M059J (cell line): ENCODE results near the gene SAYSD1. TPM values are rescaled to one million over a fixed set of nuclear protein-coding genes. Genes with fewer than 3 reads are reported as not detected.

Source experiments
- DNase-seq: peaks from one replicate; pipeline ENCODE4 v3.0.0-alpha.2; 2012; ENCODE audit warnings: low read depth
- total RNA-seq: library from RNA; depleted of rRNA; stranded (reverse); fragments of >200 nt; shearing (Covaris generic); gene quantifications from 2 replicates; pipeline ENCODE4 v1.2.3, GENCODE V29; 2014

The SAYSD1 gene
- total RNA-seq, 1 experiment from 2014 or later, result 24.2 TPM

DNA sequence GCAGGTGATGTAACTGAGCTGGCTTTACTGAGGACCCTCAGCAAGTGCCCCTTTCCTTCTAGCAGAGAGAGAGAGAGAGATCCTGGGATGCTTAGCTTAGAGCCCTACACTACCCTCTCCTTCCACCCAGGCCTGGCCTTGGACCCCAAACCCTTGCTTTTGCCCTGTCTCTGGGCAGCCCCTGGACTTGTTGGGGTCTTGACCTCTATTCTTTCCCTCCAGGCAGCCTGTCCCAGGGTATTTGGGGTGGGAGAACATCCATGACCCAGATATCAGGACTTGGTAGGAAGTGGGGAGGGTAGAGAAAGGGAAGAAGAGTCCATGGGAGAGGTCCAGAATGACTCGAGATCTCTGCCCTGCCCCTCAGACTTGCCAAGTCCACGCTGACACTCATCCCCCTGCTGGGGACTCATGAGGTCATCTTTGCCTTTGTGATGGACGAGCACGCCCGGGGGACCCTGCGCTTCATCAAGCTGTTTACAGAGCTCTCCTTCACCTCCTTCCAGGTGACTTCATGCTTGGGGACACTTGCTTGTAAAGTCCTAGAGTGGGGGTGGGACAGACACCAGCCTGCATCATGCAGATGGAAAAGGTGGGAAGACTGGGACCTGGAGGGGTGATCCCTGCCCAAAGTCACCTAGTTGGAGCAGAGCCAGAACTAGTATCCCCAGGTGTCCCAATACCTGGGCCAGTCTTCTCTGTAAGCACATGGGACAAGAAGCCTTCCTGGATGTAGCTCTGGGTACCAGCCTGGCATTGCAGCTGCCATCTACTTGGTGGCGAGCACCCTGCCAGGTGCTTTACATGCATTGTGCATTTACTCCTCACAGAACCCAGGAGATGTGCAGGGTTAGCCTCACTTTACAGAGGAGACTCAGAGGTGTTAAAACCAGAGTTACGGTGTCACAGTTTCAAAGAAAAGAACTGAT, 35.5 kb downstream of the SAYSD1 start:
- DNase-seq, result no peak

DNA sequence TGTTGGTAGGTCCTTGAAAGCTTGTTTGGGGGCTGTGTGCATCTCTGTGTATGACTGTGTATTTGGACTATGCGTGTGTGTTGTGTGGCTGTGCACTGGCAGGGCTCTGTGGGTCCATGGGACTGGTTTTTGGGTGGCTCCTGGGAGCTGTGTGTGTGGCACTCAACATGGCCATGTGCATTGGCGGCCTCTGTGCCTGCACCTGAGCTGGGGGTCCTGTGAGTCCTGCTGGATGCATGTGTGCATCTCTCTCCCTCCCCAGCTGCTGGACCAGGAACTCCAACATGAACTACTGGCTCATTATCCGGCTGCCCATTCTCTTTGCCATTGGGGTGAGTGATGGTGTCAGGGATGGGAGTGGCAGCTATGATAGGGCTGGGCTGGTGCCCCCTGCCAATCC, 36.3 kb downstream of the SAYSD1 start:
- no peak for DNase-seq

DNA sequence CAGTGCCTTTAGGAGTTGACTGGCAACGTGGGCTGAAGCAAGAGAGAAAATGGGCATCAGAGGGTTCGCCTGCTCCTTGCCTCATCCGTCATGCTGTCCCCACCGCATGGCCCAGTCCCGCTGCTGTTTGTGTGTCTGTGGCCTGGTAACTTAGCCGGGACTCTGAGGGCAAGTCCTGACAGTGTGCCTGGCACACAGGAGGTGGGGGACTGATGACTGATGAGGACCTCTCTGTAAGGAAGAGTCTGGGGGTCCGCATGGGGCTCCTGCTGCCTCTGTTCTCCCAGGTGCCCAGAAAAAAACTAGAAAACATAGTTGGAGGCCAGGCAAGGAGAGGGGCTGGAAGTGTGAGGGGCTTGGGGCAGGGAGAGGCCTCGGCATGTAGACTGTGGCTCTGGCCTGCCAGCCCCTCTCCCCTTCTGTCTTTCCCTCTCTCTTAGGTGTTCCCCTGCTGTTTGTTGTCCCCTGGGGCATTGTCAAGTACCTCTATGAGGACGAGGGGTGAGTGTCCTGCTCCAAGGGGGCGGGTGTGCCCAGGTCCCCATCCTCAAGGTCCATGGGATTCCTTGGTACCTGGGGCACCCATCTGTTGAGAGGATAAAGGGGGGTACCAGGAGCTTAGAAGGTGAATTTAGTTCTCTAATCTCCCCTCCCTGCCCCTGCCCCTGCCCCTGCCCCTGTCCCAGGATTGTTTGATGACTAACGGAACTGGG, 36.9 kb downstream of the SAYSD1 start:
- no peak for DNase-seq

DNA sequence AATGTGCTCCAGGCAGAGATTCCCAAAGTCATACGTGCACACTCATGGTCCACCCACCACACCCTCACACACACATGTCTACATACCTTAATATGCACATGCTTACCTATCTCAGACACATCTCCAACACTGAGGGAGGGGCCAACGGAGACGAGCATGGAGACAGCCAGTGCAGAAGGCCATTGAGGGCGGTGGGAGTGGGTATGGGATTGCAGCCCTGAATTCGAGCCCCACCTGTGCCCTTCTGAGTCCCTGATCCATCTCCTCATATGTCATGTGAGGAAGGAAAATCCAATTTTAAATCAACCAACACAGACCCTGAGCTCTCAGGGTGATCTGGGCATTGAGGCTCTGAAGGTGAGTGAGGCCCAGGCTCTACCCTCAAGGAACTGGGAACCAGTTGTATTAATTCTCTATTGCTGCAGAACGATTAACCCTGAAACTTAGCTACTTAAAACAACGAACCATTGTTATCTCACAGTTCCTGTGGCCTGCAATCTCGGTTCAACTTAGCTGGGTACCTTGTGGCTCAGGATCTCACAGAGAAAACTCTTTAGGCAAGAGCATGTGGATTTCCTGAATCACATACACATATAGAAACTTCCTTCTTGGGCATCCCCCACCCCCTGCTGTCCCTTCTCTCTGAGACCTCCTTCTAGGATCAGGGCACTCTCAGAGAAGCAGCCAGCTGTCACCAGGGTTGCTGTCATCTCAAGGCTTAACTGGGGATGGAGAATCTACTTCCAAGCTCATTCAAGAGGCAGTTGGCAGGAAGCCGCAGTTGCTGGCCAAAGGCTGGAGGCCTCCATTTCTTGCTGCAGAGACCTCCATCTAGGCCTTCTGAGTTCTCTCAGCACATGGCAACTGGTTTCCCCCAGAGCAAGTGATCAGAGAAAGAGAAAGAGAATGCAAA, 38.1 kb downstream of the SAYSD1 start:
- no peak for DNase-seq

DNA sequence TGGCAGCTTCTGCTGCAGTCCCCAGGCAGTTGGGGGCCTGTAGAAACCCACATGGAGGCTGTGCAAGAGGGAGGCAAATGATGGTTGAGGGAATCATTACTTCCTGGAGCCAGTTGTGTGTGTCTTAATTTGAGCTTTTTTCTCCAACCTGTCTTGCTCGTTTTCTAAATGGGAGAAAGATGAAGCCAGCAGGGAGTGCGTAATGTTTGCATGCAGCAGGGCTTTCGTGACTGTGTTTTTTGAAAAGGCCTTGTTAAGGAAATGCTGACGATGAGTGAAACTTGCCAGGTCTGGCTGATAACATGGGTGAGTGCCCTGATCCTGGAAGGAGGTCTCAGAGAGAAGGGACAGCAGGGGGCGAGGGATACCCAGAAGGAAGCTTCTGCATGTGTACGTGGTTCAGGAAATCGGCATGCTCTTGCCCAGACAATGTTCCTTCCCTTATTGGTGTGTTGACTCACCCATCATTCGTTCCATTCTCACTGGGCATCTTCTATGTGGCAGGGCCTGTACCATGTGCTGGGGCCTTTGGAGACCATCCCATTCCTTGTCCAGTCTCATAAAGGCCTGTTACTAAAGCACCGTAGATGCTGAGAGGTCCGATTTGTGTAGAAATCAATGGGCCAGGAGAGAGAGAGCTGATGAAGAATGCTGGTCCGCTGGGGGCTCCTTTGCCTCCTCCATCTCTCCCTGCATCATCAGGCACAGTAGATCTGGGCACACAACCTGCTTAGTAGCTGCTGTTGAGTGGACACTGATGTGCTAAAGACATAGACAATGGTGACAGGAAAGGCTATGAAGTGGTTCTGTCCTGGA, 39.0 kb downstream of the SAYSD1 start:
- no peak for DNase-seq

DNA sequence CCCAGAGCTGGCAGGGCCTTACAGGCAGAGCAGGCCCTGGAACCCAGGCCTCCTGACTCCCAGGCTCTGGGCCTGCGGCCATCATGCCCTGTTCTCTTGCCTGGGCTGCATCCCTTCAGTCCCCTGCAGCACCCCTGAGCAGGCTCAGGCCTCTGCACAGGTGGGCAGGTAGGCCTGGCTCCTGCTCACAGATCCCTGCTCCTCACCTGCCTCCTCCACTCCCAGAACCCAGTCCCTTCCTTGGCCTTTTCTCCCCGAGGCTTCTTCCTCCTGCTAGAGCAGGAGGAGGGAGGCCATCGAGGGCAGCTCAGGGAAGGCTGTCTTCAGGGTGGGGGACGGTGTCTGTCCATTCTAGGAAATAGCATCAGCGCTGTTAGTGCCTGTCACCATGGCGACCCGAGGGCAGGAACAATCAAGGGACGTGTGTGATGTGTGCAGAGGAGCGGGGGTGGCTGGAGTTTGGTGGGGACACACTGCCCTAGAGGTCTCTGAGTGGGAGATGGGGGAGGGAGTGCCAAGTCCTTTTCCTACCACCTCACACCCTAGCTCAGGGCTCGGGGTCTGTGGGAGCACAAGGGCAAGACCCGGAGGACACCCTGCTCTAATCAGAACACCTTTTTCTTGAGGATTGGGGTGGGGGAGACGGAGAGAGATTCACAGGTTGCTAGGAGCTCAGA, 39.8 kb downstream of the SAYSD1 start:
- no peak for DNase-seq

DNA sequence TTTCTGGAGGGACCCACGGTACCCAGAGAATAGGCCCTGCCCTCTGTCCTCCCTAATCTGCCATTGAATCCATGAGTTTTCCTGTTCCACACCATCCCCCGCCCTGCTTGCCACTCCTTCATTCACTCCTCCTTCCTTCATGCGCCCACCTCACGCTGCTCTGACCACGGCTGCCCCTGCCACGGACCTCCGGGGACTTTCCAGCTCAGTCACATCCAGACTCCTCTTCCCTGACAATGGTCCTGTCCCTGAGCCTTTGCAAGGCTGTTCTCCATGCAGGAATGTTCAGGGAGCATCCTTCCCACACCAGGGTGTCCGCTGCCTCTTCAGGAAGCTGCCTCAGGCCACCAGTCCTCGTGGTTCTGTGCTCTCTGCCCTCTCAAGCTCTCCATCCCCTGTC, 40.5 kb downstream of the SAYSD1 start:
- DNase-seq, result no peak

DNA sequence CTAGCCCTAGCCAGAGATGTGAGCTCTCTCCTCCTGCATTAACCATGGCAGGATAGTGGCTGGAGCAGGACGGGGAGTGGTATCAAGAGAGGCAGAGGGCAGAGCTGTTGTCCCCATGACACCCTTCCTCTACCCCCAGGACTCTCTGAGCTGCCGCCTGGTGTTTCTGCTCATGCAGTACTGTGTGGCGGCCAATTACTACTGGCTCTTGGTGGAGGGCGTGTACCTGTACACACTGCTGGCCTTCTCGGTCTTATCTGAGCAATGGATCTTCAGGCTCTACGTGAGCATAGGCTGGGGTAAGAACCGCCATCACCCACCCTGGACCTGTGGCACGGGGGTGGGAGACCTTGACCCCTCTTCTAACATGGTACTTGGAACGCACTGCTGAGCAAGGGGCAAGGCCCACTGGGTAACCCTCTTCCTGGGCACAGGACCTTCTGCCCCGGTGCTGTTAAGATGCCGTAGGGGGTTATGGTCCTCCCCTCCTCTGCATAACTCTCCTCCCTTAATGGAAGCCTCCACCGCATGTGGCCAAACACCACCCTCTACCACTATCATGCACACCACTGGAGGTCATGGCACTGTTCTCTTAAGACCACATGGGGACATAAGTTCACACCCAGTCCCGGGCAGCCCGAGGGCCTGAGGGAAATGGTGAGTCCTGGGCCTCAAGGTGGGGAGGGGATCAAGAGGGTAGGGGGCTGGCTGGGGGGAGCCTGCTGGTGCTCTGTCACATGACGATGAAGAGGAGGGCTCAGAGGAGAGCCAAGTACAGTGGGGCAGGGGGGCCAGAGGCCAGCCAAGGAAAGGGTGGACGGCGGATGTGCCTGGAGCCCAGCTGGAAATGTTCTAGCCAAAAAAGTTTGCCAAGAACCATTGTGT, 41.3 kb downstream of the SAYSD1 start:
- no peak for DNase-seq

DNA sequence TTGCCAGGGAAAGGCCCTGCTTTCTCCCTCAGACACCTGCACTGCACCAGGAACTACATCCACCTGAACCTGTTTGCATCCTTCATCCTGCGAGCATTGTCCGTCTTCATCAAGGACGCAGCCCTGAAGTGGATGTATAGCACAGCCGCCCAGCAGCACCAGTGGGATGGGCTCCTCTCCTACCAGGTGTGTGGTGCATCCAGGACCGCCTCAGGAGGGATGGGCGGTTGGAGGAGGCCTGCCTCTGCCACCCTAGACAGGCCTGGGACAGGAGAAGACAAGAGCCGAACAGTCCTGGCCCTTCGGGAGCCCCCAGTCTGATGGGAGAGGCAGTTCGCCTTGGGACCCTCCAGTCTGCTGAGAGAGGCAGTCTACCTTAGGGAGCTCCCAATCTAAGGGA, 42.2 kb downstream of the SAYSD1 start:
- no peak for DNase-seq

DNA sequence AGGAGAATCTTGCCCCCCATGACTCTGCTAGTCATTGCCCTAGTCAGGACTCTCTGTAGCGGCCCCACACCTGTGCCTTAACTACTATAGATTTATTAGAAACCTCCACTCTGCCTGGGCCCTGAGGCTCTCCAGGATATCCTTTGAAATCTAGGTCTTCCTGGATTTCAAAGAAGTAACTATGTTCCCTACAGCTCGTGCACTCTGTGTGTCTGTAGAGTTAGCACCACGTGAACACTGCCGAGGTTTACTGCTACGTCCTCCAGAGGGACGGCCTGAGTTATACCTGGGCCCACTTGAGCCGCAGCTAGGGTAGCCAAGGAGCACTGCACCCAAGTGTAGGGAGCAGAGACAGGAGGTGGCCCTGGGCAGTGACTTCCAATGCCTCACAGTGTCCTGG, 46.6 kb downstream of the SAYSD1 start:
- no peak for DNase-seq

DNA sequence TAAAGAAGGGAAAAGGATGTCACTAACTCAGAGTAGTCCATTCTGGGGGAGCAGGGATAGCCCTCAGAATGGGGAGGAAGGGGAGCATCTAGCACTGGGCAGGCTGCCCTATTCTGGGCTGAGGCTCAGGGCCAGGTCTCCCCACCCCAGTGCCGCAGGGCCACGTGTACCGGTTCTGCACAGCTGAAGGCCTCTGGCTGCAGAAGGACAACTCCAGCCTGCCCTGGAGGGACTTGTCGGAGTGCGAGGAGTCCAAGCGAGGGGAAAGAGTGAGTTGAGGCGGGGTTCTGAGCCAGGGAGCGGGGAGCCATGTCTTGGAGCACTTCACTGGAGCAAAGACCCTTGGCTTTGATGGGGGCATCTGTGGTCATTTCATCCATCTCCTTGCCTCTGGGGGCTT, 49.4 kb downstream of the SAYSD1 start:
- no peak for DNase-seq

DNA sequence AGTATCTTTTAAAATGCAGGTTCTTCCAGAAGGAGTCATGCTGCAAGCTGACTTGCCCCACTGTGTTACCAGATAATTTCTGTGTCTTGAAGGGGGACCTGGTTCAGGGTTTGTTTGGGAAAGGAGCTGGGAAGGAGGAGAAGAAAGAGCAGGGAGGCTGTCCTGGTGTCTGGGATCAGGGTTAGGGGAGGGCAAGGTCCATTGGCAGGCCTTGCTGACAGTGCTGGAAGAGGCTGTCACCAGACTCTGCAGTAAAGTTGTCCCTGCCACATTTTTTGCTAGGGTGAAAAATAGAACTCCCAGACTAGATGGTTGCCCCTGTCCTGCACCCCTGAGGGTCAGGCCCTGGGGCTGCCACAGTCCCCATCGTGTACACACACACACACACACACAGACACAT, 51.5 kb downstream of the SAYSD1 start:
- no peak for DNase-seq

DNA sequence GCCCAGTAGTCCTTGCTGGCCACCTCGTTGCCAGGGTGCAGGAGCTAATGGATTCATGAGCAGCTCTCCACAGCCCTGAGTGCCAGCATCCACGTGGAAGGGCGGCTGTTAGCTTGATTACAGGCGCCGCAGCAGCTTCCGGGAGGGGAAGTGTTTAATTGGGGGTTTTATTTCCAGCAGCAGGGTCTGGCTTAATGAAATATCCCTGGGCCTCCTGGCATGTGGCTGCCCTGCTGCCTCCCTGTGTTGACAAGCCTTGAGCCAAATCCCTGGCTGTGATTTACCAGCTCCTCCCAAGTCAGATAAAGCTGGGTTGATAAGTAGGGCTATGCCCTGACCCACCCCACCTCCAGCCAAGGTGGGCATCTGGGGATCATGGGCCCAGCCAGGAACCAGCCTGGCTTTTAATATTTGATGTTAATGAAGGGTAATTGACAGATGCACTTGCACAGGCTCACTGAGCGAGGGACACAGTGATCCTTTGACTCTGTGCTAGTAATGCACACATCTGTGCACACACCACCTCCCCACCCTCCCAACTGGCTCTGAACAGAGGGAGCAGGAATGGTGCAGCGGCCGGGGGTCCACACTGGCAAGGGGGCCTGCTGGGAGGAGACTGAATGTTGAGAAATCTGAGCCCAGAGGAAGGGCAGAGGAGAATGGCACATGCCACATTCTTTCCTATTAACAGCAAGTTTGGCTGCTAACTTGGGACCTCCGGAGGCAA, 52.8 kb downstream of the SAYSD1 start:
- DNase-seq, result no peak

DNA sequence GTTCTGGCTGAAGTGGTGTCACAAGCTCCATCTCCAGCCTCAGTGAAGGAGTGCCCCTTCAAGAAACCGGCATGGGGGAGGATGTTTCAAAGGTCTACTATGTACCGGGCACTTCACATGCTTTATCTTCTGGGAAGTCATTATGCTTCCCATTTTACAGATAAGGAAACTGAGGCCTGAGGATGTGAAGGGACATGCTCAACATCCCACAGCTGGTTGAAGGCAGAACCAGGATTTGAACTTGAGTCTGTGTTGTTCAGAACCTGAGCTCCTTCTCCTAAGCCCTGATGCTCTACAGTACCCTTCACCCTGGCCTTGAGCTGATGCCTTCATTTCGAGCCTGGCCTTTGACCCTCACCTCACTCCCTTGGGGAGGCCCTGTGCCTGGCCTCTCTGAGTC, 53.4 kb downstream of the SAYSD1 start:
- no peak for DNase-seq

DNA sequence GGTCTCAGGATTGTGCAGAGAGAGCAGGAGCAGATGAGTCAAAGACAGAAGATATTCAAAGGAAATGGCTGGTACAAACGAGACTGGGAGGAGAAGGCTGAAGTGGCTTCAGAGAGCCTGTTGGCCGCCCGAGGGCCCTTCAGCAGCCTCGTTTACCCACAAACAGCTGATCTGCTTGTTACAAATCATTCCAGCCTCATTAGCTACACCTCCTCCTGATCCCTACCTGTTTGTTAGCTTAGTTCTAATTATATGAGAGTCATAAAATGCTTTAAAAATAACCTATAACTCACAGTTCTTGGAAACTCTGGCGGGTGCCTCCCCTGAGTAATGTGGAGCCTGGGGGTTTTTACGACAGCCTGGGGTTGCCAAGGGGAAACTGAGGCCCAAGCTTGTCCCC, 53.8 kb downstream of the SAYSD1 start:
- no peak for DNase-seq

DNA sequence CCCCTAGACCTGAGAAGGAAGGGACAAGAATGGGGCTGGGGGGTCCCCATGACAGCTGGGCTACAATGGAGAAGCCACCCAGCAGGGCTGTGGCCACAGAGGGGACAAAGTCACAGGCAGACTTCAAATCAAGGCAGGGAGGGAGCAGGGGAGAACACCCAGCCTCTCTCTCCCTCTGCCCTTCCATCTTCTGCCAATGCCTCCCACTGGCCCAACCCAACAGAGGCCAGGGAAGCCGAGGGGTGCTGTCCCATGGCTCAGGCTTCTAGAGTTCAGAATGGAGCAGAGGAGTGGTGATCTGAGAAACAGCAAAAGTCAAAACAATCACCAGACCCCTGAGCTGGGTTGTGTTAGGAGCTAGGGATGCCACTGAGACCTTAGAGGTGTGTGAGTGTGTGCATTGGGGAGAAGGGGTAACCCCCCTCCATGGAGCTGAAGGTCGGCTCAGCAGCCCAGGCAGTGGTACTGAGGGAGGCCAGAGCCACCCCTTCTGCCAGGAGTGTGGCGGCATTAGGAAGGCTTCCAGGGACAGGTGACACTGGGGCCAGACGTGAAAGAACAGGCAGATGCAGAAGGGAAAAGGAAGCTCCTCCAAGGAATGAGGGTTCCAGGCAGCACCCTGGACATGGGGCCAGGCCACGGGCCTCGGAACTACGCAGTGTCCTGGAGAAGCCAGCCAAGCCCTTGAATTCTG, 54.4 kb downstream of the SAYSD1 start:
- no peak for DNase-seq

DNA sequence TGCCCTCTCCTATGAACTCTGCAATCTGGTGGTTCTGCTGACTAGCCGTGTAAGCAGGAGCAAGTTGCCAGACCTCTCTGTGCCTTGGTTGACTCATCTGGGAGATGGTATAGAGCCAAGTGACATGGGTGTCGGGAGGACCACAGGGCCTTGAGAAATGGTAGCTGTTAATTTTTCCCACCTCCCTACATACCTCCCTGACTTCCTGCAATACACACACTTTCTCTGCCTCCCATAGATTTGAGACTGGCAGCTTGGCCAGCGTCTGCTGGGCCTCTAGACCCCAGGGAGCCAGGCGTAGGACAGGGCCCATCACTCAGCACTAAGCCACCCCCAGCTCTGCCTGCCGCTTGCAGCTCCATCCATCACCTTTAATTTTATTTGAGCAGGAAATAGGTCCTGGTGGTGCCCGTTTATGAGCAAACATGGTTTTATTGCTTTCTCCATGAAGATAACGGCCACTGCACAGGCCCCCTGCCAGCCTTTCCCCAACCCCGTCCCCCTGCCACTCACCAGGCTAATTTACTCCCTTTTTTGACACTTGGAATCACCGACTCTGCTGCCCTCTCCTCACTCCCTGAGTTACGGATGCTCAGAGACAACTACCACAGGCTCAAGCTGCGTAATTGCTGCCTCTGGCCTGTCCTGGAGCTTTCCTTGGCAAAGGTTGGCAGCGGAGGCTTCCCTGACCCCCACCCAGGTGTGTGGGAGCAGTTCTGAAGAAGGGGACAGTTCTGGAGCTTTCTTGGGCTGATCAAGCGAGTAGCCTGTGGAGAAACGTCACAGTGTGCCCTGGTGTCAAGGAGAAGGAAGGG, 55.3 kb downstream of the SAYSD1 start:
- peak; percentile 23 for DNase-seq
